GM12875 (cell line): ENCODE results near the gene CSRNP3.

ENCODE experiments used
- H3K4me3 ChIP-seq: one replicate; pipeline ENCODE4 v1.5.1; 2011; ENCODE audit warnings: low read depth, low read length, control low read depth
- CTCF ChIP-seq: IDR thresholded peaks from 2 replicates; pipeline ENCODE4 v1.5.1; 2011; ENCODE audit warnings: low read depth, mild to moderate bottlenecking, control low read depth, inconsistent platforms, low read length, moderate library complexity, borderline replicate concordance; ENCODE audit not compliant: insufficient read depth

Gene CSRNP3

DNA sequence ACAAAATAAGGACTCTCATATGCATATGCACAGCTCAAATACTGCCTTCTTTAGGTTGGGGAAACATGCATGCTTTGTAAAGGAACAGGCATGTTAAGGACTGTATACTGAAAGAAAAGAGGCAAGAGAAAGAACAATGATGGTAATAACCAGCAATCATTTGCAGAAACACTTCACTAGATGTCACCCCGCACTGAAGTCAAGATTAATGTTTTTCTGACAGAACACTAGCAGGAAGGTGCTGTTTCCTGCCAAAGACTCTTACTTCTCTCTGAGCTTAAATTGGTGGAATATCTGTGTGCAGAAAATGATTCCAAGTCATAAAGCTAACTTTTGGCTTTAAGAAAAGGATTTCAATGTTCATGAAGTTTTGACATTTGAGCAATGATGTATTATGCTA is 19.3 kb upstream of the CSRNP3 start:
- TF ChIP-seq CTCF = no peak
- H3K4me3 ChIP-seq = no peak overlapping the region

DNA sequence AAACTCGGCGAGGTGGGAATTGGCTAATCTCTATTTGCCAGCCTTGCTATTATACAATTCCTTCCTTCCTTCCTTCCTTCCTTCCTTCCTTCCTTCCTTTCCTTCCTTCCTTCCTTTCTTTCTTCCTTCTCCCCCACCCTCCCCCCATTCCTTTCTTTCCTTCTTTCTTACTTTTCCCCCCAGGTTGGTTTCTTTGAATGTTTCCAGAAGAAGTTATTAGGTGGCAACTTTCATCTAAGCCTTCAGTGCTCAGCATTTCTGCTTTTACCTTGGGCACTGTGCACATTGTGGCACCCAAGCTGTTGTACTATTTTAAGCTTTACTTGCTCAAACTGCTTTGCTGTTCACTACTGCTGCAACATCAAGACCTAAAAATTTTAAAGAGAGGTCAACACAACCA is 17.2 kb upstream of the CSRNP3 start:
- TF ChIP-seq CTCF = no peak
- H3K4me3 ChIP-seq = no peak overlapping the region

DNA sequence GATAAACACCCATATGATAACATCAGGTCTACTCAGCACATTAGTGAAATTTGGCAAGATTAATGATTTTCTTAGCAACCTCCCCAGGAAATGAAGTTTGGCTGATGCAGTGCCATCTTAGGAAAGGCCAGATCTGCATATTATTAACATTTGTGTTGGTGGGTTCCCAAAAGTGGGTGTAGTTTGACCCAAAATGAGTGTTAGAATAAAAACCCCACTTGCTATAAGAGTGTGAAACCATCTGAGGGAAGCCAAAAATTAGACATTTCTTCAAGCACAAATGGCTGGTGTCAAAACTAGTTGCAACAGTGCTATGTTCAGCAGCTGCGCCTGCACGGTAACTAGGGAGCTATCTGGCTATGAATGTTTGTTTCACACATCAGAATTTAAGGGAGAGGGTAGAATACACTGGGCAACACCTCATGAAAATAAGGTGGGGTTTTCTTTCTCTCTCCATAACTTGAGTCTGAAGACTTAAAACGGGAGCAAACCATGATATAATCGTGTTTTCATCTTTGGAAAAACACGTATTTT is 15.9 kb upstream of the CSRNP3 start:
- no peak overlapping the region for H3K4me3 ChIP-seq
- no peak for TF ChIP-seq CTCF

DNA sequence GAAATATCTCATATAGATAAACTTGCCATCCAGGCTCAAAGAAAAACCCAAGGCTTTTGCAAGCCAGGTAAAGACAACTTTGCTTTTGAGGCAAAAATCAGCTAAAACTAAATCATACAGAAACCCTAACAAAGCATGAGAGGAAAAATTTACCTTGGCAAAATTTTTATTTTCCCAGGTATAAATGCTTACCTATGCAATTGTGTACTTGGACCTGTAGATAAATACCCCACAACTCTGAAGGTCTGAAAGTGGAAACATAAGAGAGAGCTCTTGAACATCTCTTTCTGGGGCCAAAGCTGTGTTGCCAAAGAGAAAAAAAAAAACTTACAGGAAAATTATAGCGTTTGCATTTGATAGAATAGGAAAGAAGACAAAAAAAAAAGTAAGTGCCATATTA is 14.6 kb upstream of the CSRNP3 start:
- TF ChIP-seq CTCF = no peak
- no peak overlapping the region for H3K4me3 ChIP-seq

DNA sequence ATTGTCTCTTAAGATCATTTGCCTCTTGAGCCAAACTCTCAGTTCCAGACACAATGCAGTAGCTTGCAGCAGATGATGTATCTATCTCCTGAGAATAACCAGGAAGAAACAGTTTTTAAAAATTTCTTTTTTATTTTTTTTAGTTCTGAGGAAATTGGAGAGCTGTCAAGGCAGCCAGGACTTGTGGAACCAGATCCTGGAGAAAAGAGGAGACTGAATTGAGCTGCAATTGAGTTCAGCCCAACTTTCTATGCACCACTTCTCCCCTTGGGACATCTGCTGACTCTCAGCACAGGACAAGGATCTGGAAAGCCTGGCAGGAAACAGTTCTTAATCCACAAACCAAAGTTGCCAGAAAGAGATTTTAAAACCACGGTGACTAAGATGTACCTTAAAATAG is 13.5 kb upstream of the CSRNP3 start:
- no peak overlapping the region for H3K4me3 ChIP-seq

DNA sequence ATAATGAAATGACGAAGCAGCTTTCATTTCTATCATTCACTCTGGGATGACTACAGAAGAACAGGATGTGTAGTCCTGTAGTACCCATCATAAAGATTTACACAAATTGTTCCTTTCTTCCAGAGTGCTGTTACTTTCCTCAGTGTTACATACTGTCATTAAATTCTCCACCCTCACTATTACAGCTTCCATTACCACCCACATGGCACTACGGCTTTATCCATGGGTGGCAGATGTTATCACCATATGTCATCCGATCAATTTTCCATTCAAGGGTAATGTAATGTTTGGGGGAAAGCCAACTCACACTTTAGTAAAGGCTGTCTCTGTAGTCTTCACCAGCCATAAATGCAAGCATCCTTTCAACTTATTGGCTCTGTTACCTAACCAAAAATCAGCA is 7.1 kb upstream of the CSRNP3 start:
- no peak for TF ChIP-seq CTCF
- H3K4me3 ChIP-seq = no peak overlapping the region

More for the DNA sequence above, 13.5 kb upstream of the CSRNP3 start:
- no peak for TF ChIP-seq CTCF

DNA sequence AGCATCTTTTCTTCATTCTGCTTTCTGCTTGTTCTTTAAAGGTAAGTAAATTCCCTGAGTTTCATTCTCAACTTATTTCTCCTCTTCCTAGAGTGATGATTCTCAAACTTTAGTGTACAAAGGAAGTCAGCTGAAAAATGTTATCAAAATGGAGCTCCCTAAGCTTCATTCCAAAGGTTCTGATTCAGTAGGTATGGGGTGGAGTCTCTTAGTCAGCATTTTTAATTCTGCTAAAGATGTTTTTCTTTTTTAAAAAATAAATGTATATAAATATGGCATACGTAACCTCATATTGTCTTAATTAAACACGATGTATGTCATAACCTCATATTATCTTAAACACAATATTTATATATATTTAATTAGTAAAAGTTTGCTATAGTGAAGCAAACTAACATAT is 3.1 kb upstream of the CSRNP3 start:
- H3K4me3 ChIP-seq = no peak overlapping the region
- no peak for TF ChIP-seq CTCF
